ENCODE measurements around the gene CASP10. TPM values are rescaled to one million over a fixed set of nuclear protein-coding genes. Genes with fewer than 3 reads are reported as not detected.
"Not testable (repeated sequence)": the region's sequence is repeated elsewhere in the genome, so short reads cannot be mapped to it uniquely, and the experiment has no call there.

The CASP10 gene
- total RNA-seq, 1 donor from 2014 or later: 31.6 TPM

DNA sequence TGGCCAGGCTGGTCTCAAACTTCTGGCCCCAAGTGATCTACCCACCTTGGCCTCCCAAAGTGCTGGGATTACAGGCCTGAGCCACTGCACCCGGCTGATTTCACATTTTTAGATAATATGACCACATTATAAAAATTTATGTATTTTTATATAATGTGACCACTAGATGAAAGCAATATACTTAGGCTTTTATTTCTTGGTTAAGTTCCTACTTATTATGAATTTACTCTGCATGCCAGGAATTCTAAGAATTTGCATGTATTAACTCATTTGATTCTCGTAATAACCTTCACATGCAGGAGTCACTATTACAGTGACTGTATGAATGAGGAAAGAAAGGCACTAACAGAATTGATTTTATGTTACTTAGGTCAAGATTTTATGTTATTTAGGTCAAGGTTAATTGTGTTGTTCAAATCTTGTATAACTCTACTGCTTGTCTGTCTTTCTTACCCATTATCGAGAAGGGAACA lies 51.8 kb downstream of the CASP10 start:
- DNase-seq (no peak), ATAC-seq (no peak)
- peak overlapping the region; percentile 60 for H3K4me3 ChIP-seq
- H3K27ac ChIP-seq: peak overlapping the region; percentile 86
- H3K9me3 ChIP-seq: no peaks in the 10 kb centered on the region
- H3K4me1 ChIP-seq: peaks cover 52% of the 10 kb centered on the region
- intact Hi-C loops (cut with DNase I): loop anchor here (10.0 kb wide), 1 partner anchor 130 kb away; no protein-coding TSS in a partner anchor
- no peaks in the 10 kb centered on the region for H3K27me3 ChIP-seq
- TF ChIP-seq, protein P1, sequence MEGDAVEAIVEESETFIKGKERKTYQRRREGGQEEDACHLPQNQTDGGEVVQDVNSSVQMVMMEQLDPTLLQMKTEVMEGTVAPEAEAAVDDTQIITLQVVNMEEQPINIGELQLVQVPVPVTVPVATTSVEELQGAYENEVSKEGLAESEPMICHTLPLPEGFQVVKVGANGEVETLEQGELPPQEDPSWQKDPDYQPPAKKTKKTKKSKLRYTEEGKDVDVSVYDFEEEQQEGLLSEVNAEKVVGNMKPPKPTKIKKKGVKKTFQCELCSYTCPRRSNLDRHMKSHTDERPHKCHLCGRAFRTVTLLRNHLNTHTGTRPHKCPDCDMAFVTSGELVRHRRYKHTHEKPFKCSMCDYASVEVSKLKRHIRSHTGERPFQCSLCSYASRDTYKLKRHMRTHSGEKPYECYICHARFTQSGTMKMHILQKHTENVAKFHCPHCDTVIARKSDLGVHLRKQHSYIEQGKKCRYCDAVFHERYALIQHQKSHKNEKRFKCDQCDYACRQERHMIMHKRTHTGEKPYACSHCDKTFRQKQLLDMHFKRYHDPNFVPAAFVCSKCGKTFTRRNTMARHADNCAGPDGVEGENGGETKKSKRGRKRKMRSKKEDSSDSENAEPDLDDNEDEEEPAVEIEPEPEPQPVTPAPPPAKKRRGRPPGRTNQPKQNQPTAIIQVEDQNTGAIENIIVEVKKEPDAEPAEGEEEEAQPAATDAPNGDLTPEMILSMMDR (IDR thresholded peaks at IDR 0.05): no peak
- no peaks in the 10 kb centered on the region for H3K36me3 ChIP-seq

DNA sequence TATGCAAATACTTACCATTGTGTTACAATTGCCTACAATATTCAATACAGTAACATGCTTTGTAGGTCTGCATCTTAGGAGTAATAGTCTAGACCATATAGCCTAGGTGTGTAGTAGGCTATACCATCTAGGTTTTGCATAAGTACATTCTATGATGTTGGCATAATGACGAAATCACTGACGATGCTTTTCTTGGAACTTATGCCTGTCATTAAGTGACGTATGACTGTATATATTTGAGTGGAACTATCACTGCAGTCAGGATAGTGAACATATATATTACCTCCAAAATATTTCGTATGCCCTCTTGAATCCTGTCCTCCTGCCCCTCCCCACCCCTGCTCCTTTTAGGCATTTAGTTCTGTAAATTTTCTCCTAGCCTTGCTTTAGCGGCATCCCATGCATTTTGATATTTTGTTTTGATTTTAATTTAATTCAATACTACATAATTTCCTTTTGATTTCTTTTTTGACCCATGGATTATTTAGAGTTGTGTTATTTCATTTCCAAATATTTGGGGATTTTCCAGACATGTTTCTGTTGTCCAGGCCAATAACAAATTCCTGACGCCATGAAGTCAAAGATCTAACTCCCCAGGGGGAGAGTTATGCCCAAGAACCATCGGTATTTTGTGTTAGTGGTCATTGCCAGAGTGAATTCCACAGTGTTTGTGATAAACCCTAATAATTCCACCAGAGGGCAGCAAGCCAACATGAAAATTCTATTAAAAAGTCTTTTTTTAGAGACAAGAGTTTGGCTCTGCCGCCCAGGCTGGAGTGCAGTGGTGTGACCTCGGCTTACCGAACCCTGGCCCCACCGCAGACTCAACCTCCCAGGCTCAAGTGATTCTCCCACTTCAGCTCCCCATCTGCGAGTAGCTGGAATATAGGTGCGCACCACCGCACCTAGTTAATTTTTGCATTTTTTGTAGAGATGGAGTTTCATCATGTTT lies 53.2 kb downstream of the CASP10 start:
- Histone ChIP-seq H3K36me3 (no peaks in the 10 kb centered on the region), H3K4me3 (peak overlapping the region; percentile 22), H3K27ac (peak overlapping the region; percentile 63), H3K4me1 (peaks cover 52% of the 10 kb centered on the region), H3K9me3 (no peaks in the 10 kb centered on the region), H3K27me3 (no peaks in the 10 kb centered on the region)
- intact Hi-C loops (cut with DNase I): loop anchor here (10.0 kb wide), 1 partner anchor 129 kb away; no protein-coding TSS in a partner anchor
- ATAC-seq: peak; percentile 33
- peak; percentile 69 for DNase-seq
- TF ChIP-seq, protein P1 (IDR thresholded peaks at IDR 0.05): peak; percentile 70

DNA sequence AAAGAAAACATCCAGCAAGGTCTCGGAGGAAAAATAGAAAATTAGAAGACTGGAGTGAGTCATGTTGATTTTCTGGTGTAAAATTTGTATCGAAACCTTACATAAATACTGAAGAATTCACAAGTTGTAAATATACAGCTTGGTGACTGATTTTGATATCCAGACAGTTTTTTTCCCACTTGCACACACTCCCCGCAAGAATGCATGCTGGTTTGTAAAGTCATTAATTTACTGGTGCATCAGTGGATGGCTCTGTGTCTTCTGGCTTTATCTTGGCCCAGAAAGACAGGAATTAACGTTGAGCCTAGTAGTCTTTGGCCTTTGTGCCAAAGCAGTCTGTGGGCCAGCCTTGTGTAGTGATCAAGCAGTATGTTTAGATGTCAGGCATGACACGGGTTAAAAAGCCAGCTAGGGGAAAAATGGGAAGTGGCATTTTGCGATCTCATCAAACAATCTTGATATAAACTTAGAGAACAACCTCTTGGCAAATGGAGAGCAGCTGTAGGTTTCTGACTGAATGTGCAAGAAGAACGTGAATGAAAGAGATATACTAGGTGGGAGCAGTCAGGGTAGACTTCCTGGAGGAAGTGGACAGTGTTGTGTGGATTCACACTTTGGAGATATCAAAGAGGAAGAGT lies 54.7 kb downstream of the CASP10 start:
- DNase-seq: no peak
- TF ChIP-seq, protein P1 (IDR thresholded peaks at IDR 0.05): no peak
- H3K4me1 ChIP-seq: peaks cover 45% of the 10 kb centered on the region
- intact Hi-C loops (cut with DNase I): loop anchor here (10.0 kb wide), 1 partner anchor 127 kb away; no protein-coding TSS in a partner anchor
- no peaks in the 10 kb centered on the region for H3K27me3 ChIP-seq
- no peaks in the 10 kb centered on the region for H3K36me3 ChIP-seq
- no peak overlapping the region for H3K4me3 ChIP-seq
- no peak overlapping the region for H3K27ac ChIP-seq
- no peaks in the 10 kb centered on the region for H3K9me3 ChIP-seq
- ATAC-seq: no peak

DNA sequence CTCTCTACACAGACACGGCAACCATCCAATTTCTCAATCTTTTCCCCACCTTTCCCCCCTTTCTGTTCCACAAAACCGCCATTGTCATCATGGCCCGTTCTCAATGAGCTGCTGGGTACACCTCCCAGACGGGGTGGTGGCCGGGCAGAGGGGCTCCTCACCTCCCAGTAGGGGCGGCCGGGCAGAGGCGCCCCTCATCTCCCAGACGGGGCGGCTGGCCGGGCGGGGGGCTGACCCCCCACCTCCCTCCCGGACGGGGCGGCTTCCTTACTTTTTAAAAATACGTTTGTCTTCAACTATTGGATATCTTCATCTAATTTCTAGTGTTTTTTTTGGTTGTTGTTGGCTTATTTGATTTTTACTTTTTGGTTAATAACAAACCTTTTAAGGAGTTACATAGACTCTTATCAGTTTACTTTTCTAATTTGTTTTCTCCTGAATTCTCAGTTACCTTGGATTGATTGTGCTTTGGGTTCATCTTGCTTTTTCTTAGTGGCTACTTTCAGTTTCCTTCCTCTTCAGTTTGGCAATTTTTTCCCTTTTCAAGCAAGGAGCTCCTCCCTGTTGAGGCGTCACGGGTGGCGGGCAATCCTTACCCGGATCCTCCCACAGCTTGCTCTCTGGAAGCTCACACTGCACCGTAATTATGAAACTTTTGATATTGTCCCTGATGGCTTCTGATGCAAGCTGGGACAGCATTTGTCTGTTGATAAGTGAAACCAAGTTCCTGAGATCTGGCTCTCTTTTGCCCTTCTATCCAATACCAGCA lies 56.4 kb downstream of the CASP10 start:
- H3K9me3 ChIP-seq, H3K36me3 ChIP-seq, H3K27me3 ChIP-seq, H3K4me3 ChIP-seq: not testable (repeated sequence)
- ATAC-seq: peak; percentile 89
- peaks cover 36% of the 10 kb centered on the region for H3K4me1 ChIP-seq
- DNase-seq: peak; percentile 87
- intact Hi-C loops (cut with DNase I): loop anchor here (10.0 kb wide), 1 partner anchor 125 kb away; no protein-coding TSS in a partner anchor
- H3K27ac ChIP-seq: peak overlapping the region; percentile 52

DNA sequence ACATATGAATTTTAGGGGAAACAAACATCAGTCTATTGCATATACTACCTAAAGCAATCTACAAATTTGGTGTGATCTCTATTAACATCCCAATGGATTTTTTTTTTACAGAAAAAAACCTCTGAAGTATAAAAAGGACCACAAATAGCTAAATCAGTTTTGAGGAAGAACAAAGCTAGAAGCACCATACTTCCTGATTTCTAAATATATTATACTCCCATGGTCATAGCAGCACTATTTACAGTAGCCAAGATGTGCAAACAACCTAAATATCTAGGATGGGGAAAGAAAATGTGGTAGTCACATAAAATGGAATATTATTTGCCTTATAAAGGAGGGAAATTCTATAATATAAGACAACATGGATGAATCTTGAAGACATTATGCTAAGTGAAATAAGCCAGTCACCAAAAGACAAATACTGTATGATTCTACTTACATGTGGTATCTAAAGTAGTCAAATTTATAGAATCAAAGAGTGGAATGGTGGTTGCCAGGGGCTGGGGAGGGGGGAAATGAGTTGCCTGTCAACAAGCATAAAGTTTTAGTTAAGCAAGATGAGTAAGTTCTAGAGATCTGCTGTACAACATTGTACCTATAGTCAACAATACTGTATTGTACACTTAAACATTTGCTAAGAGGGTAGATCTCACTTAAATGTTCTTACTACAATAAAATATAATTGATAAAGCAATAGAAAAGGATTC lies 59.8 kb downstream of the CASP10 start:
- Histone ChIP-seq H3K4me1 (peaks cover 11% of the 10 kb centered on the region), H3K4me3 (no peak overlapping the region), H3K36me3 (no peaks in the 10 kb centered on the region), H3K27ac (no peak overlapping the region), H3K9me3 (no peaks in the 10 kb centered on the region), H3K27me3 (no peaks in the 10 kb centered on the region)
- no peak for DNase-seq
- TF ChIP-seq, protein P1 (IDR thresholded peaks at IDR 0.05): no peak
- ATAC-seq: no peak
- intact Hi-C loops (cut with DNase I): no loop called here
